CD4-positive, alpha-beta T cell treated with Interleukin-4 for 1 hour (primary cell): ENCODE results near the gene KMT2E.
A peak's percentile ranks its signal among the peaks of the same experiment; 100 is the strongest.

Experiments
- DNase-seq, 2 donors: peaks; one replicate each; pipeline ENCODE4 v3.0.0-alpha.2; 2020 to 2022

The KMT2E gene

DNA sequence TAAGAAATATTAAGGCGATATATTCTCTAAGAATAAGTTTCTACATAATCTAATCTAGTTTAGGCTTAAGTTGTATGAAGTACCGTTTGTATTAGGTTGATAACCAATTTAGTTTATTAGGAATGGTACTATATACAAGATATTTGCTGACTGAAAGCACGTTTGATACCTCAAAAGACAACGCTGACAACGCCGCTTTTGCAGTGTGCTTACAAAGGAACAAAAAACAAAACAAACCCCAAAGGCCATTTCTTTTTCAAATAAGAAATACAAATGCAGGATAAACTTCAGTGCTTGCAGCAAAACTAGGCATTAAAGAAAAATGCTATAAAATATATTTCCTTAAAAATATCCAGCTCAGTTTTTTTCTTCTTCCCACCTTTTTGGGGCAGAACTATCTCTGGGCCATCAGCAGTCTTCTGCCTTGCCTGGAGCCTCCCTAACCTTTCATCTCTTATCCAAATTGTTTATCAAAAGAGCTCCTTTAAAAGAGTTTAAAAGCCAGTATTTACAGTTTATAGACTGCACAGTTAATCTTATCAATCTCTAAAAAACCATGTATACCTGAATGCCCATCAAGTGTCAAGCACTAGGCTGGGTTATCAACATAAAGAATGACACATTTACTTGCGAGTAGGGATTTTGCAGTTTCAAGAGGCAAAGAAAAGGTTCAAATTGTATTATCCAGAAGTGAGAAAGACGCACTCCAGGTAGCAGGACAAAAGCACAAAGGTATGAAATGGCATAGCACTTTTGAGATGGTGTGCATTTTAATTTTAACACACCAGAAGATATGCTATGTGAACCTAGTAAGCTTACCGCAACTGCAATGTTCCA, 4.1 kb upstream of the KMT2E start:
- peak in 1 of 2 donors; percentile 40 for DNase-seq

GRCh38 chr7:105010504-105011130, 3.4 kb upstream of the KMT2E start:
- peak in 1 of 2 donors; percentile 49 for DNase-seq

GRCh38 chr7:105011141-105011830, 2.7 kb upstream of the KMT2E start:
- DNase-seq, result peak in 1 of 2 donors; percentile 57

DNA sequence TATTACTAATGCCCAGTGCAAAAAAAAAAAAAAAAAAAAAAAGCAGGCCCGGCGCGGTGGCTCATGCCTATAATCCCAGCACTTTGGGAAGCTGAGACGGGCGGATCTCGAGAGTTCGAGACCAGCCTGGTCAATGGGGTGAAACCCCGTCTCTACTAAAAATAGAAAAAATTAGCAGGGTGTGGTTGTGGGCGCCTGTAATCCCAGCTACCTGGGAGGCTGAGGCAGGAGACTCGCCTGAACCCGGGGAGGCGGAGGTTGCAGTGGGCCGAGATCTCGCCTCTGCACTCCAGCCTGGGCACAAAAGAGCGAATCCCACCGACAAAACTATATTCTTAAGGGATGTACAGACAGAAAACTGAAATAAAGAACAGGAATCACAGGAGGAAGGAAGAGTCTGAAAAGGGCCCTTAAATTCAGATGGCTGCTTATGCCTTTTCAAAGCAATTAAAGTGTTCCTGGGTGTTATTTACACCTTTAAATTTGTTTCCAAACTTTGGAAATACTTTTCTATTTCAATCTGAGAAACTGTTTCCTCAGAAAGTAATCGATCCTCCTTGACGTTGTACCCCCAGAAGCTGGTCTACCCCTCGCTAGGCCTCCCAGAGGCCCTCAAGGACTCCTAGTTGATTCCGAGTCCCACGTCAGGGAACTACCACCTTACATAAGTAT, 2.0 kb upstream of the KMT2E start:
- DNase-seq, result peak; percentile 48 to 57

GRCh38 chr7:105012503-105013220, 1.3 kb upstream of the KMT2E start:
- peak; percentile 100 for DNase-seq

- peak; percentile 96 to 97 for DNase-seq
Measured at GRCh38 chr7:105013221-105013815, 687 bp upstream of the KMT2E start.

GRCh38 chr7:105014693-105015389, 836 bp downstream of the KMT2E start:
- peak; percentile 80 to 84 for DNase-seq

GRCh38 chr7:105015390-105015965, 1.5 kb downstream of the KMT2E start:
- peak; percentile 42 to 63 for DNase-seq

DNA sequence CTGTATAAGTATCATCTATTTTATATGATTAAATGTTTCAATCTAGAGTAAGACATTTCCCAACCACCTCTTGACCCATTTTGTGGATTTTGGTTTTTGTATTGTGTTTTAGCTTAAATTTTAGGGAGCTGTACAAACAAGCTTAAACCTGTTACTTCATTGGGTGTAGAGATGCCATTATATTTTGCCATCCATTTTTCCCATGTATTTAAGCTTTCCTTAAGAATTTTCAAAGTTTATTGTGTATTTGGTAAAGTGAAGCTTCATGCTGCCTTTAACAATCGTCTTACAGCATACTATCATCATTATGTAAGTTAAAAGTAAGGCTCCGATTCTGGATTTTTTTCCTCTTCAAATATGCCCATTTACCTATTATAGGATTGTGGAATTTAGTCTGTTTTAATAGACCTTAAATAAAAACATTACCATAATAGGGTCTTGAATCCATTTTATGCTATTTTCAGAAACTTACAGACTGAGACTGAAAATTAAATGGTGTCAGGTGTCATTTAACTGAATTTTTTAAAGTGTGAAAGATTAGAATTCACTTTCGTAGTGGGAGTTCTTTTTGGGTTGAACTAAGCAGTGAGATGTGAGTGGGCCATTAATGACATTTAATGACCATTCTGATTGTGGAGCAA, 2.2 kb downstream of the KMT2E start:
- no peak for DNase-seq

DNA sequence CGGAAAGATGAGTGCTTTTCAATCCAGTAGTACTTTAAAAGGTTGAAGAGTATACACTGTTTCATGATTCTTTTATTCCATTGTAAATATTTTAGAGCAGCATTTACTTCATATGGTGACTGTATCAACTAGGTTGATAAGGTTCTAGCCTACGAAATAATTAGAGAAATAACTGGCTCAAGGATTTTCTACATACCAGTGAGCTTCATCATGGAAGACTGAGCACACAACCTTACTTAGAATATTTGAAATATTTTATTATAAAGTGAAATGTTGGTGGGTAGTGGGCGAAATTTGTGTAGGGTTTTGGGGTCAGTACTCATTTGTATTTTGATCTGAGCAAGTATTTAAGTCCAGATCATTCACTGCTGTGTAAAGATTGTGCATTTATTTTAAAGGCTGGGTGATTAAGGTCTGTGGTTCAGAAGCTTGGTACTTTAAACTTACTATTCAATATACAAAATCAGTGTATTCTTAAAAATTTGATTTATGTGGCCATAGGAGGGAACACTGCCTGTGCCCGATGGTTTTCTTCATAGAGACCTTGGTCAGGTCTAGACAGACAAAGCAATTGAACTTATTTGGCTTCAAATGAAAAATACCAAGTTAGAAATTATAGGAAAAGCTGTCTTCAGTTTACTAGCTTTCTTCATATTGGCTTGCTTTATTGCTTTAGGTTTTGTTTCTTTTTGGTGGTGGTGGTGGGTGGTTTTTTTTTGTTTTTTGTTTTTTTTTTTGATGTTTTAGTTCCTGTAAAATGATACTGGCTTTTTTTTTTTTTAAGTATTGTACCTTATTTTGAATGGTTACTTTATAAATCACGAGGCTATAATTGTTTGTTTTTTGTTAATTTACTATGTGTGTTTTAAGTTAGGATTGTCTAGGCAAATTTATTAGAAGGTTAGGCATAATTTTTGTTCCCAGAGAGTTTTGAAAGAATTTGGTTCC, 3.0 kb downstream of the KMT2E start:
- DNase-seq, result no peak

GRCh38 chr7:105017657-105018365, 3.8 kb downstream of the KMT2E start:
- peak in 1 of 2 donors; percentile 53 for DNase-seq

DNA sequence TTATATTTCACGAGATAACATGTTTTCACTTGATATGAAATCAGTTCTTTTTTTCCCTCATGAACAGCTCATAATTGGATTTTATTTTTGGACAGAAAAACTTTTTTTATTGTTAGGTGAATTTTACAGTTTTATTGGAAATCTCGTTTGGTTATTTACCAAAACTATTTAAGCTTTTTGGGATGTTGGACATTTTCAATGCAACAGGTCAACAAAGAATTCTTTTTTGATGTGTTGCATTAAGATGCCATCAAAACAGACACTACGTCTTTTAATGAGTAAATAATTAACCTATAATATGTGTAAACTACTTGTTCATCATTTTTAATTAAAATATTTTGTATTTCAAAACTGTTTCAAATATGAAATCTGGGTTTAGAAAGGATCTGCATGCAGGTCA, 5.3 kb downstream of the KMT2E start:
- no peak for DNase-seq

DNA sequence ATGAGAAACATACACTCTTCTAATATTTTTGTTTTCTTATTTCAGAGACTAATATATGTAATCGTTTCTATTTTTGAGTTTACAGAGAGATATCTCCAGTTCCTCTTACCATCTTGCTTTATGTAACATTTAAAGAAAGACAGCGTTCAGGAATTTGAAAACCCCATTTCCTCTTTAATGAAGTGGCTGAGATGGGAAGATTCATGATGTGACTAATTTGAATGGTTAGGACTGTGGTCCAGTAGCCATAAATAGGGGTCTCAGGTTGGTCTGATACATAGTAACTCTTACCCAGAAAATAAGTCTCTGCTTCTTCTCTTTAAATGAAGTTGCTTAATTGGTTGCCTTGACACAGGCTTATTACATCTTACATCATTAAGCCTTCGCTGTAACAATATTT, 6.9 kb downstream of the KMT2E start:
- DNase-seq, result no peak

- DNase-seq, result no peak
Measured at GRCh38 chr7:105021352-105021751, 7.3 kb downstream of the KMT2E start.

GRCh38 chr7:105021967-105022366, 8.0 kb downstream of the KMT2E start:
- DNase-seq, result no peak

GRCh38 chr7:105022458-105022857, 8.5 kb downstream of the KMT2E start:
- no peak for DNase-seq

GRCh38 chr7:105024734-105025133, 10.7 kb downstream of the KMT2E start:
- DNase-seq, result no peak

DNA sequence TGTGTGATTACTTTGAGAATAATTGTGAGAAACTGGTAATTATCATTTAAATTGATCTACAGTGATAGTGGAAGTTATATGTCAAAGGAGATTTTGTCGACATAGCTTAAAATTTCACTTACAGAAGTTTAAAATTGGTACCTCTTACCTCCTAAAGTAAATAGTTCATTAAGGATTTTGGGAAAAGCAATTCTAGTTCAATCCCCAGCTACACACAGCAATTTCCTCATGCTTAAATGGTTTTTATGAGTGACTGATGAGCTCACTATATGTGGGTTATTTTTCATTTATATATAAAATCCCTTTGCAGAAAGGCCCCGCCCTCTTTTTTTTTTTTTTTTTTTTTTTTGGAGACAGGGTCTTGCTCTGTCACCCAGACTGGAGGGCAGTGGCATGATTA, 12.7 kb downstream of the KMT2E start:
- DNase-seq, result no peak
